Left cardiac atrium (tissue), 4 donors: ENCODE measurements around the gene HLCS. TPM values are rescaled to one million over a fixed set of nuclear protein-coding genes. Genes with fewer than 3 reads are reported as not detected.
A peak's percentile ranks its signal among the peaks of the same experiment; 100 is the strongest.
"Not testable (repeated sequence)": the region's sequence is repeated elsewhere in the genome, so short reads cannot be mapped to it uniquely, and the experiment has no call there.

Experiments
- ATAC-seq, 2 donors: fragments of 200-7000 bp; cut with Tn5 transposase; one replicate each; pipeline ENCODE4 v1.9.1; 2020; ENCODE audit warnings: mild to moderate bottlenecking in 2 of 2, moderate library complexity in 2 of 2
- DNase-seq: peaks from one replicate; pipeline ENCODE4 v3.0.0-alpha.2; 2020
- intact Hi-C, 2 donors: fragments of 100-400 bp; cut with DNase I; formaldehyde crosslinking; loops; one replicate each; pipeline versions ENCODE4 v1.14.1 to v1.15.1; 2022 to 2023
- long read RNA-seq: library from polyadenylated mRNA; unstranded; transcript quantifications from one replicate; pipeline ENCODE4 v2.0.0, GENCODE V29; 2021
- total RNA-seq, 2 donors: library from RNA; stranded (reverse); fragmentation: NEBNext Ultra II Directional; extraction: Animal tissue kit (Norgen Biotek cat#: 25700); gene quantifications; one replicate each; pipeline ENCODE4 v1.2.1, GENCODE V29; 2021
- donor health status: DM: no; HTN: yes; CAD: no.
- donor health status: DM: no; HTN: yes; CAD: no; lungs with severe emphysema.
- donor health status: DM: yes; HTN: yes; CAD: no.
- donor health status: Dilated cardiomyopathy.

HLCS gene
- 1 to 10 TPM; 8.3 to 8.9 TPM for total RNA-seq
- long read RNA-seq, partial matches to known transcripts = 0 of 5 reads
- long read RNA-seq, other reads (novel, unspliced or antisense) = 5 of 5 reads

DNA sequence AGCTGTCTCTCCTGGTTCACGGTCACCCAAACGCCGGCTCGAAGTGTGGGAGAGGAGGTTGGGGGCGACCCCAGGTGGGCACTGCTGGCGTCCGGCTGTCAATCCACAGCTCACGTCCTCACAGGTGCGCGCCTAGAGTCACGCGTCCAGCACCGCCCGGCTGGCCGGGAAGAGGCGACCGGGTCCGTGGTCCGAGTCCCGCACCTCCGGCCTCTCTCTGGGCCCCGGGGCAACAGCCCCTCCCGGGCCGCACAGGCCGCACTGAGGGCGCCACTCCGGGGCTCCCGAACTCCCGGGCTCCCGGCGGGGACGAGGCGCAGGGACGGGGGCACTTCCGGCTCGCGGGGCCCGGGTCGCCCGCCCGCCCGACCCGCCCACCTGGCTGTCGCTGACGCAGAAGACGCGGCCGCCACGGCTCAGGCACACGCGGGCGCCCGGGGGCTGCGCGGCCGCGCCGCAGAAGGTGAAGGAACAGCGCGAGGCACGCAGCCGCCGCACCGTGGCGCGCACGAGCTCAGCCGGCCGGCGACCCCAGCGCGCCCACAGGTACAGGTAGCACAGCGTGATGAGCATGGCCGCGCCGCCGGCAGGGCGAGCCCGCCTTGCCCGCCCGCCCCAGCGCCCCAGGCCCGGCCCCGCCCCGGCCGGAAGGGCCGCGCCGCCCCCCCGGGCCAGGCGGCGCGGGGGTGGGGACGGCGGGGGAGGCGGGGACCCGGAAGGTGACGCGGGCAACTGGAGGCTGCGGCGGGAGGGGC is at the start of gene HLCS:
TSS of gene HLCS (minus strand) at position 604 of the 755 bp plus-strand sequence. CDS start at position 573, 31 bp downstream.
- DNase-seq = peak; percentile 70
- intact Hi-C loops = no loop called here
- peak; percentile 93 for ATAC-seq

- intact Hi-C loops = no loop called here
- DNase-seq (peak; percentile 81), ATAC-seq (peak; percentile 96 to 97)
These were observed 43.4 kb upstream of the HLCS start for GRCh38 chr21:37009740-37010341.

DNA sequence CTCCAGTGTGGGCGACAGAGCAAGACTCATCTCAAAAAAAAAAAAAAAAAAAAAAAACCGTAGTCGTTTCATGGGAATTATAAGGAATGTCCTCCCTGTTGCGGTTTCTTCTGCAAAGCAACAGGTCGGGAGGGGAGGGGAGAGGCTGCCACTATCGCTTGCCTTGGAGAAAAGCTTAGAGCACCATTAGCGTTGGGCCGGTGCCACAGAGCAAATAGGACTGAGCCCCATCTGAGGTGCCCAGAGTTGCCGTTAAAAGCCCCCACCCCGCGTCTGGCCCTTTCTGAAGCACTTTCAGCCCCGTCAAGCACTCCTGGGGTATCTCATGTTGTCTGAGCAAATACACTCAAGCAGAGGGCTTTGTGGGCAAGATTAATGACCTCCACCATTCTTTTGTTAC is 42.3 kb upstream of the HLCS start:
- intact Hi-C loops = no loop called here
- ATAC-seq (no peak), DNase-seq (no peak)

DNA sequence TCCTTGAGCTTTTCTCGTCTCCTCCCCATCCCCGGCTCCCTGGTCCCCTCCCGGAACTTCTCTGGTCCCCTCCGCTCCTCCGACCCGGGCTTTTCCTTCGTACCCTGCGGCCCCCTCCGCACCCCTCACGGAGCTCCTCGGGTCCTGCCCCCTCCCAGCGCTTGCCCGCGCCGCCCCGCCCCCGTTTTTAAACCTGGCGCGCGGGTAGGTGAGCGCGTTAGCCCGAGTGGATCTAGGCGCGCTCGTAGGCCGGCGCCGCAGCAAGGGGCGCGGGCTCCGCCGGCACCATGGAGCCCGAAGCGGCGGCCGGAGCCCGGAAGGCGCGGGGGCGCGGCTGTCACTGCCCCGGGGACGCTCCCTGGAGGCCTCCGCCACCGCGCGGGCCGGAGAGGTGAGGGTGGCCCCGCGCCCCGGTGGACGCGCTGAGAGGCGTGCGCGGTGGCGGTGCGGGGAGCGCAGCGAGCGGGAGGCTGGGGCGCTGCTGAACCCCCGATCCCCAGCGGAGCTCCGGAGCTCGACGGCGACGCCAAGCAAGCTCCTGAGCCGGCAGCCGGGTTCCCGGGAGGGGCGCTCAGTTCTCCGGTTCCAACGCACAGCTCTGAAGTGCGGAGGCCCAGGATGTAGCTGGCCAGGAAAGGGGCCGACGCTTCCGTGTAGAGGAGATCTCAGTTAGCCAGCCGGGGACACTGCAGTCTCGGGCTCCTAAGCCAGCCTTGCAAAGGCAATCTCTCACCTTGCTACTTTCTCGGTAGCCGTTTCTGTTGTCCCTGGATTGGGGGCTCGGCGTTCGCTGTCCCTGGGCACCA is 40.2 kb upstream of the HLCS start, which contains the start of gene RIPPLY3:
TSS of gene RIPPLY3 (plus strand) at position 217 of the 806 bp plus-strand sequence. CDS start at position 288, 71 bp downstream.
- DNase-seq (no peak), ATAC-seq (peak in 1 of 2 donors; percentile 20)
- intact Hi-C loops = no loop called here

- intact Hi-C loops = no loop called here
- no peak for DNase-seq
- no peak for ATAC-seq
These were observed 39.3 kb upstream of the HLCS start for GRCh38 chr21:37005548-37006485.

DNA sequence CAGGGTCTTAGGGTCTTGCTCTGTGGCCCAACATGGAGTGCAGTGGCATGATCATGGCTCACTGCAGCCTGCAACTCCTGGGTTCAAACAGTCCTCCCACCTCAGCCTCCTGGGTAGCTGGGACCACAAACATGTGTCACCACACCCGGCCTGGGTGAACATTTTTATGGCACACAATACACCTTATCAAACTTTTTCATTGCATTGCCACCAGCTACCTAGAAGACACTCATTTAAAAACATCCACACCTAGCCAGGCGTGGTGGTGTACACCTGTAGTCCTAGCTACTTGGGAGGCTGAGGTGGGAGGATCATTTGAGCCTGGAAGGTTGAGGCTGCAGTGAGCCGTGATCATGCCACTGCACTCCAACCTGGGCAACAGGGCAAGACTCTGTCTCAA is 37.4 kb upstream of the HLCS start:
- DNase-seq, intact Hi-C loops: not testable (repeated sequence)

DNA sequence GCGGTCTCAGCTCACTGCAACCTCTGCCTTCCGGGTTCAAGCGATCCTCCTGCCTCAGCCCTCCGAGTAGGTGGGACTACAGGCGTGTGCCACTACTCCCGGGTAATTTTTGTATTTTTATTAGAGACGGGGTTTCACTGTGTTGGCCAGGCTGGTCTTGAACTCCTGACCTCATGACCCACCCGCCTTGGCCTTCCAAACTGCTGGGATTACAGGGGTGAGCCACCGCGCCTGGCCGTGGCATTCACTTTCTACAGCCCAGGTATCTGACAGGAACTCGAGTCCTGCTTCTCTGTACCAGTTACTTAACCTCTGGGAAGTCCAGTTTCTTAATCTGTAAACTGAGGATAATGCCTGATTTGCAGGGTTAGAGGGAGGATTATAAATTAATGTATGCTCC is 36.4 kb upstream of the HLCS start:
- ATAC-seq, intact Hi-C loops, DNase-seq: not testable (repeated sequence)

More for the DNA sequence above, 37.4 kb upstream of the HLCS start:
- ATAC-seq = not testable (repeated sequence)

GRCh38 chr21:37001441-37001840 is 35.0 kb upstream of the HLCS start:
- intact Hi-C loops = no loop called here
- DNase-seq = no peak
- no peak for ATAC-seq

GRCh38 chr21:37000381-37000780 is 33.9 kb upstream of the HLCS start:
- DNase-seq = no peak
- ATAC-seq = no peak
- intact Hi-C loops = no loop called here

DNA sequence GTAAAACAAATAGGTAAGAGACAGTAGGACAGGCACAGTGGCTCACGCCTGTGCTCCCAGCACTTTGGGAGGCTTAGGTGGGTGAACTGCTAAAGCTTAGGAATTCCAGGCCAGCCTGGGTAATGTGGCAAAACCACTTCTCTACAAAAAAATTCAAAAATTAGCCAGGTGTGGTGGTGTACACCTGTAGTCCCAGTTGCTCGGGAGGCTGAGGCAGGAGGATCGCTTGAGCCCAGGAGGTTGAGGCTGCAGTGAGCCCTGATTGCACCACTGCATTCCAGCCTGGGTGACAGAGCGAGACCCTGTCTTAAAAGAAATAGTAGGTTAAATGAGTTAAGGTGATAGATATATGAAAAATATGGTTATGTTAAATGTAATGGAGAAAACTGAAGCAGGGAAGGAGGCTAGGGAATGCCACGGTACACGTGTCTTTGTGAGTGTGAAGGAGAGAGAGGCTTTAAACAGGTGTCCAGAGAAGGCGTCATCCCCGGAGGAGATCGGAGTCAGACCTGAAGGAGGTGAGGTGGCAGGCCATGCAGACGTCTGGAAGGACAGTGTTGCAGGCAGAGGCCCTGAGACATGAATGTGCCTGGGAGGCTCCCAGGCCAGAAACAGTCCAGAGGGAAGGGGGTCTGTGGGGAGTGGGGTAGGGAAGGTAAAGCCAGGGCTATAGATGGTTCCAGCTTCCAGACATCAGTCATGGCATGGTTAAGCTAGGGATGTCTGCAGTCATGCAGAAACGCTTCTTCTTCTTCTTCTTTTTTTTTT is 32.8 kb upstream of the HLCS start:
- DNase-seq (no peak), ATAC-seq (no peak)
- intact Hi-C loops = no loop called here

DNA sequence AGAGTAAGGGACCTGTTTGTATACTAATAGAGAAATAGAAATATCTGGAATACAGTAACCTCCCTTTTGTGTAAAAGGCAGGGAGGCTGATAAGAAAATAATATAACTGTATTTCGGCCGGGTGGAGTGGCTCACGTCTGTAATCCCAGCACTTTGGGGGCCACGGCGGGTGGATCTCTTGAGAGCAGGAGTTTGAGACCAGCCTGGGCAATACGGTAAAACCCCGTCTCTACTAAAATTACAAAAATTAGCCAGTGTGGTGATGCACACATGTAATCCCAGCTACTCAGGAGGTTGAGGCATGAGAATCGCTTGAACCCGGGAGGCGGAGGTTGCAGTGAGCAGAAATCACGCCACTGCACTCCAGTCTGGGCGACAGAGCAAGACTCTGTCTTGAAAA is 28.8 kb upstream of the HLCS start:
- DNase-seq, ATAC-seq, intact Hi-C loops: not testable (repeated sequence)

GRCh38 chr21:36994501-36995158 is 28.2 kb upstream of the HLCS start:
- ATAC-seq = no peak
- no peak for DNase-seq
- intact Hi-C loops = no loop called here

DNA sequence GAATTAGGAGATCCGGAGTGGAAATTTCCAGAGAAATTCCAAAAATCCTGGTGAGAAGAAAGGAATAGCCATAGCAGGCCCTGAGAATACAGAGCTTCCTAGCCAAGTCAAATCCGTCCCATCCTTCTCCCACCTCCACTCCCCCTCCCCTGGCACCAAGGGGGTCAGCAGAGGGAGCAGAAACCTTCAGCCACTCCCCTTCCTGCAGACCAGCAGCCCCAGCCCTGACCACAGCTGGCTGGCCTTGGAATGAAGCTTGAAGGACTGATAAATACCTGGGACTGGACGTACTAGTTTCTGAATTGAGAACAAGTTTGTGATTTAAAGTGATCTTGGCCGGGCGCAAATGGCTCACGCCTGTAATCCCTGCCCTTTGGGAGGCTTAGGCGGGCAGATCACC is 26.2 kb upstream of the HLCS start:
- DNase-seq = no peak
- intact Hi-C loops = no loop called here
- ATAC-seq = no peak

DNA sequence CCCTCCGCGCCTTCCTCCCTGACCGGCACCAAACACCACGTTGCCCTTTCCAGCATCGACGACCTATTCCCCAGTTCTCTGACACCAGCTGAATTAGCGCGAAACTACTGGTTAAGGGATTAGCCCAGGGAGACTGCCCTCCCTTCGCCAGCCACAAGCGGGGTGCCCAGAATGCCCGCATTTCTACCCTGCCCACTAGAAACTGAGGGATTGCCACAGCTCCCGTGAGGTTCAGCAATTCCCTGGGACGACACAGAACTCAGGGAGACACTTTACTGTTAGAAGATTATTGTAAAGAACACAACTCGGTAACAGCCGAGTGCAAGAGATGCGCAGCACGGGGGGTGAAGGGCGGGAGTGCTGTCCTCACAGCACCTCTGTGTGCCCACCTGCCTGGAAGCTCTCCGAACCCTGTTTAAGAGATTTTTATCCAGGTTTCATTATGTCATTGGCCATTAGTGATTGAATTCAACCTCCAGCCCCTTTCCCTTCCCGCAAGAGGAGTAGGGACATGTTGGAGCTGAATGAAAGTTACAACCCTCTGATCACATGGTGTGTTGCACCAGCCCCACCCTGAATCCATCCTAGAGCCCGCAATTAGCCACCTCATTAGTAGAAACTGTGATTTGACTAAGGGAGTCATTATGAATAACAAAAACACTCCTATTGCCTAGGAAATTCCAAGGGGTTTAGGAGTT is 24.2 kb upstream of the HLCS start:
- DNase-seq (no peak), ATAC-seq (no peak)
- intact Hi-C loops = no loop called here

DNA sequence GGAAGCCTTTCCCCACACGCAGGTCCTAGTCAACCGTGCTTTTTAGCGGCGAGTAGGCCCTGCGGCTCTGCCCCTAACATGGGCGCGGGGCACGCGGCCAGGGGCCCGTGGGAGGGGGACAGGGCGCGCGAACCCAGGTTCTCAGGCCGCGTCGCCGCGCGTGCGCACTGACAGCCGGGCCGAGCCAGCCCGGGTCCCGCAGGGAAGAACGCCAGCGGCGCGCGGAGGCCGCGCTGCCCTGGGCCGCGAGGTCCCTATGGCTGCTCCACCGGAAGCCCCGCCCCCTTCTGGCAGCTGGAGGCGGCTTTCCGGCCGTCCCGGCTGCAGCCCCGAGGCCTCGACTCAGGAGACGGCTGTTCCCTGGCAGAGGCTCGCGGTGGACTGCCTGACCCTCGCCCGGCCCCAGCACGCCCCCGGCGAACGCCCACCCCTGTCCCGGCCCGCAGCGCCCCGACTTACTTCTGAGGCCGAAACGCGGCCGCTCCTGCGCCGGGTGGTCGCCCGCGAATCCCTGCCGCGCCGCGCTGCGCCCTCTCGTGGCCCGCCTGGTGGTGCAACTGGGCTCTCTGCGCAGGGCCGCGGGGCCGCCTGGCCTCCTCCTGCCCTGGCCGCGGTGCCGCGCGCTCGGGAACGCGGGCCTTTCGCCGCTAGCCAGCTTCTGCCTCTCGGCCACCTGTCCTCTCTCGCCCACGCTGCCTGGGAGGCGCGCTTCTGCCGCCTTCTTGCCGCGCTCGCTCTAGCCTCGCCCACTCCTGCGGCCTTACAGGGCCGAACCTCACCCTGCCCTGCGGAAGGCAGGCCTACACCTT is 23.4 kb upstream of the HLCS start:
- peak; percentile 98 to 99 for ATAC-seq
- peak; percentile 95 for DNase-seq
- intact Hi-C loops = no loop called here

DNA sequence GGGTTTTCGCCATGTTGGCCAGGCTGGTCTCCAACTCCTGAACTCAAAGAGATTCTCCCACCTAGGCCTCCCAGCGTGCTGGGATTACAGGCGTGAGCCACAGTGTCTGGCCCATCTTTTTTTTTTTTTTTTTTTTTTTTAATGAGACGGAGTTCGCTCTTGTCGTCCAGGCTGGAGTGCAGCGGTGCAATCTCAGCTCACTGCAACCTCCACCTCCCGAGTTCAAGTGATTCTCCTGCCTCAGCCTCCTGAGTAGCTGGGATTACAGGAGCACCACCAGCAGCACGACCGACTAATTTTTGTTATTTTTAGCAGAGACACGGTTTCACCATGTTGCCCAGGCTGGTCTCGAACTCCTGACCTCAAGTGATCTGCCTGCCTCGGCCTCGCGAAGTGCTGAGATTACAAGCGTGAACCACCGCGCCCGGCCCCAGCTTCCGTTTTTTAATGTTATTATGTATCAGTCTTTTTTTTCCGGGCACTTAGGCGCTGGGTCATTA is 22.8 kb upstream of the HLCS start:
- ATAC-seq, DNase-seq, intact Hi-C loops: not testable (repeated sequence)
